ENCODE measurements around the gene PARP3. TPM values are rescaled to one million over a fixed set of nuclear protein-coding genes. Genes with fewer than 3 reads are reported as not detected.

PARP3 gene
- total and polyA plus RNA-seq, 4 donors, result 5.9 to 14.7 (median 12.4) TPM

DNA sequence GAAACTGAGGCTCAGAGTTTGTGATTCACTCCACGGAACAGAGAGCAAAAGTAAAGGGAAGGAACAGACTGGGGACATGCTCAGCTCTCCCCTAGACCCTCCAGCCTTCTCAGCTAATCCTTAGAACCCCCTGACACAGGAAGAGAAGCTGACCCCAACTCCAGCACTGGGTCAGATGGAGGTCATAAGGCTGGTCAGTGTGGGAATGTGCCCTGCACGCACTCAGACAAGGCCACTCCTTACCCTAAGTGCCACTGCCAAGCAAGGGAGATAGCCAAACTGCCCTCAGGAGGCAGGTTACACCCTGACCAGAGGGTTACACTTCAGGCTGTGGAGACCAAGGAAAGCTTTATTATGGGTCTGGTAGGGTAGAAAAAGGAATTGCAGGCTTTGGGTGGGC is 52.4 kb downstream of the PARP3 start:
- WGBS (ENCODE audit: insufficient coverage), result 100% methylated on average over 1 of the region's 2 CpGs
- peak overlapping the region; percentile 98 for H3K4me3 ChIP-seq (ENCODE audit: low read depth, low read length)
- H3K27me3 ChIP-seq (ENCODE audit: control insufficient read depth, insufficient read depth, low read length), result no peaks in the 10 kb centered on the region
- DNase-seq (ENCODE audit: low read depth in 4 of 6, low spot score in 6 of 6), result no peak
- no peak overlapping the region for H3K27ac ChIP-seq (ENCODE audit: low read depth, low read length)
- H3K36me3 ChIP-seq (ENCODE audit: control insufficient read depth, insufficient read depth, low read length), result peaks cover 42% of the 10 kb centered on the region
- no peaks in the 10 kb centered on the region for H3K9me3 ChIP-seq (ENCODE audit: control insufficient read depth, insufficient read depth, low read length)
- peaks cover 28% of the 10 kb centered on the region for H3K4me1 ChIP-seq (ENCODE audit: control insufficient read depth, insufficient read depth, low read length)

DNA sequence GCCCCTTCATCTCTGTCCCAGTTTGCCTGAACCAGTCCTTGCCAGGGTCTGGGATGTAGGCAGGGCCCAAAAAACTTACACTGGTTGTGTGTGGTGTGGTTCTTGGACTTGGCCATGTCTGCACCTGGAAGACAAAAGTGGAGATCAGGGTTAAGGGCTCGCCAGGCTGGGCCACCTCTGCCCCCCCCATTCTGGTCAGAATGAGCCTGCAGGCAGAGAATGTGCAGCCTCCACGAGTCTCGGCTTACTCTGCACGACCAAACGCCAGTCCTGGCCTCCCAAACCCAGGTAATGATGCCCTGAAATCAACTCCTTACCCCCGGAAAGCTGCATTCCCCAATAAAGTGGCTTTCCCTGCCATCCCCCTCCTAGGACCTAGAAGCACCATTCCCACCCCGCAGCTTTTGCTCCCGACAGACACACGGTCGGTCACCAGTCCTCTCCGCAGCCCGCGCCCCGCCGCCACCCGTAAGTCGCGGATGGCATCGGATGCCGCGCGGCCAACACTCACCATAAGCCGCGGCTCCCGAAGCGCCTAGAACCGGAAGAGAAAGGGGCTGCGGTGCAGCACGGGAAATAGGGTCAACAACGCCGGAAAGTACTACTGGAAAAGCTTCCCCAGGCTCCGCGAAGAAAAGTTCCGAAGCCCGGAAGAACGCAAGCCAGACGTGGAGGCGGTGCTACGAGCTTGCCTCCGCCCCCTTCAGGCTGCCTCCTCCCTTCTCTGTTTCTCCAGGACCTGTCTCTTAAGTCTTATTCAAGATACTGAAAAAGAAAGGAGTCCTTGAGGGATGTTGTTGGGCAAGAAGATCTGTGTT is 53.4 kb downstream of the PARP3 start, which contains the start of gene RPL29:
Gene RPL29, minus strand, starts transcription at position 550 of the 818 bp plus-strand sequence. Its CDS starts 434 bp downstream, at position 116.
- peaks cover 41% of the 10 kb centered on the region for H3K36me3 ChIP-seq (ENCODE audit: control insufficient read depth, insufficient read depth, low read length)
- no peaks in the 10 kb centered on the region for H3K27me3 ChIP-seq (ENCODE audit: control insufficient read depth, insufficient read depth, low read length)
- peak within 1 kb of the TSS; percentile 98 for H3K4me3 ChIP-seq (ENCODE audit: low read depth, low read length)
- H3K4me1 ChIP-seq (ENCODE audit: control insufficient read depth, insufficient read depth, low read length), result peaks cover 28% of the 10 kb centered on the region
- peak within 1 kb of the TSS; percentile 95 for H3K27ac ChIP-seq (ENCODE audit: low read depth, low read length)
- DNase-seq (ENCODE audit: low read depth in 4 of 6, low spot score in 6 of 6), result peak; percentile 81 to 99 (median 89)
- no peaks in the 10 kb centered on the region for H3K9me3 ChIP-seq (ENCODE audit: control insufficient read depth, insufficient read depth, low read length)
- 0% methylated on average over 37 of the region's 40 CpGs for WGBS (ENCODE audit: insufficient coverage)

DNA sequence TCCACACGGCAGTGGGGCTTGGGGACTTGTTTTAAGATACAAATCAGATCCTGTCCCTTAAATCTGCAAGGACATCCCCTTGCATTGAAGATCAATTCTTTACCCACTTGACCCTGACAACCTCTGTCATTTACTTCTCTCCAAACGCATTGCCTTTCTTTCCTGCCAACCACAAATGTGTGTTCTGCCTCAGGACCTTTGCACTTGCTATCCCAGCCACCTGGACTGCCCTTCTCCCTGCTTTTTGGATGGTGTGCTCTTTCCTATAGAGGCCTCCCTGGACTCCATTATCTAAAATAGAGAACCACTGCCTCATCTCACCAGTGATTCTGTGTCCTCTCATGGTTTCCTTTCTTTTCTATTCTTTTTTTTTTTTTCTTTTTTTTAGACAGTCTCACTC is 55.0 kb downstream of the PARP3 start:
- H3K36me3 ChIP-seq (ENCODE audit: control insufficient read depth, insufficient read depth, low read length), result peaks cover 31% of the 10 kb centered on the region
- DNase-seq (ENCODE audit: low read depth in 4 of 6, low spot score in 6 of 6), result no peak
- no peak overlapping the region for H3K4me3 ChIP-seq (ENCODE audit: low read depth, low read length)
- no peaks in the 10 kb centered on the region for H3K9me3 ChIP-seq (ENCODE audit: control insufficient read depth, insufficient read depth, low read length)
- peaks cover 38% of the 10 kb centered on the region for H3K4me1 ChIP-seq (ENCODE audit: control insufficient read depth, insufficient read depth, low read length)
- WGBS (ENCODE audit: insufficient coverage), result 52% methylated on average over 2 of the region's 2 CpGs
- no peak overlapping the region for H3K27ac ChIP-seq (ENCODE audit: low read depth, low read length)
- no peaks in the 10 kb centered on the region for H3K27me3 ChIP-seq (ENCODE audit: control insufficient read depth, insufficient read depth, low read length)

DNA sequence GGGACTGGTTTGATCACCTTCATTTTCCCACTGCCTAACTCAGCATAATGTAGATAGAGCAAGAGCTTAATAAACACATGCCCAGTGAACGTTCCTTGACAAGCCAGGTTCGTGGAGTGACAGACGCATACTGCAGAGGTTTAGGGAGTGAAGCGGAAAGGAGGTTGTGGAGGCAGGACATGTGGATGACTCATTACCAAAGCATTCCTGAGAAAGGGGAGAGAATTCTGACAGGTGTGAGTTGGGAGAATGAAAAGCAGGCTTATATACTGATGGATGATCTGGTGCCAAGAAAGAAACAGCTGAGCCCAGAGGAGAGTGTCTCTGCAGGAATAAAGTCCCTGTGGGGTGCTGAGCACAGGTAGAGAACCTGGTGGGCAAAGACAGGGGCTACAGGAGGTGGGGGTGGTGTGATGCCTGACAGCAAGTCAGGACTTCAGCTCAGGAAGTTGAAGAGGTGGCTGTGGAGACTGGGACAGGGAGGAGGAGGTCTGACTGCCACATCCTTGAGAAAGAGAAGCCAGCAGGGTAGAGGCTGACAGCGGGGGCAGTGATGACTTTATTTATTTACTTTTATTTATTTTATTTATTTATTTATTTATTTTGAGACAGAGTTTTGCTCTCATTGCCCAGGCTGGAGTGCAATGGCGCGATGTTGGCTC is 55.9 kb downstream of the PARP3 start:
- Histone ChIP-seq H3K27me3 (ENCODE audit: control insufficient read depth, insufficient read depth, low read length) (no peaks in the 10 kb centered on the region), H3K27ac (ENCODE audit: low read depth, low read length) (no peak overlapping the region), H3K4me1 (ENCODE audit: control insufficient read depth, insufficient read depth, low read length) (peaks cover 44% of the 10 kb centered on the region), H3K4me3 (ENCODE audit: low read depth, low read length) (no peak overlapping the region), H3K36me3 (ENCODE audit: control insufficient read depth, insufficient read depth, low read length) (peaks cover 23% of the 10 kb centered on the region), H3K9me3 (ENCODE audit: control insufficient read depth, insufficient read depth, low read length) (no peaks in the 10 kb centered on the region)
- 67% methylated on average over 6 of the region's 7 CpGs for WGBS (ENCODE audit: insufficient coverage)
- DNase-seq (ENCODE audit: low read depth in 4 of 6, low spot score in 6 of 6), result no peak

Small RNA genes within 50 kb of the gene (small RNA-seq; reads per million reads assigned to genes)
- gene AC115284.1 (ENCODE audit: low replicate concordance), result not detected

Other genes starting within 250 kb of the PARP3 start
- 1 to 10 TPM; 1.3 to 1.5 TPM for gene GRM2, start 235.3 kb upstream of the PARP3 start, total RNA-seq
- gene GRM2, start 235.3 kb upstream of the PARP3 start, polyA plus RNA-seq (ENCODE audit: insufficient read length in 2 of 2), result 10 to 100 TPM in 1 of 2 donors, 1 to 10 TPM in 1; 5.6 to 10.2 TPM
- not detected for gene IQCF6, start 163.1 kb upstream of the PARP3 start, total RNA-seq
- not detected for gene IQCF6, start 163.1 kb upstream of the PARP3 start, polyA plus RNA-seq (ENCODE audit: insufficient read length in 2 of 2)
- gene IQCF2, start 80.7 kb upstream of the PARP3 start, total RNA-seq, result not detected
- gene IQCF2, start 80.7 kb upstream of the PARP3 start, polyA plus RNA-seq (ENCODE audit: insufficient read length in 2 of 2), result not detected
- gene IQCF5, start 66.8 kb upstream of the PARP3 start, total RNA-seq, result not detected
- not detected for gene IQCF5, start 66.8 kb upstream of the PARP3 start, polyA plus RNA-seq (ENCODE audit: insufficient read length in 2 of 2)
- gene IQCF1, start 39.0 kb upstream of the PARP3 start, total RNA-seq, result not detected
- under 1 TPM in 1 of 2 donors, not detected in 1; 0.39 TPM for gene IQCF1, start 39.0 kb upstream of the PARP3 start, polyA plus RNA-seq (ENCODE audit: insufficient read length in 2 of 2)
- gene RRP9, start 459 bp upstream of the PARP3 start, total RNA-seq, result 10 to 100 TPM; 10.2 to 16.8 TPM
- gene RRP9, start 459 bp upstream of the PARP3 start, polyA plus RNA-seq (ENCODE audit: insufficient read length in 2 of 2), result 10 to 100 TPM; 18.6 to 22.7 TPM
- gene GPR62, start 13.0 kb downstream of the PARP3 start, total RNA-seq, result 1 to 10 TPM; 1.2 to 4.6 TPM
- 1 to 10 TPM; 2.5 to 2.9 TPM for gene GPR62, start 13.0 kb downstream of the PARP3 start, polyA plus RNA-seq (ENCODE audit: insufficient read length in 2 of 2)
- gene PCBP4, start 25.1 kb downstream of the PARP3 start, total RNA-seq, result 10 to 100 TPM; 53.5 to 98.8 TPM
- 100 to 1,000 TPM; 218 to 271 TPM for gene PCBP4, start 25.1 kb downstream of the PARP3 start, polyA plus RNA-seq (ENCODE audit: insufficient read length in 2 of 2)
- gene ABHD14B, start 31.7 kb downstream of the PARP3 start, total RNA-seq, result 10 to 100 TPM in 1 of 2 donors, 1 to 10 TPM in 1; 5.9 to 24.0 TPM
- gene ABHD14B, start 31.7 kb downstream of the PARP3 start, polyA plus RNA-seq (ENCODE audit: insufficient read length in 2 of 2), result 10 to 100 TPM; 13.5 to 21.3 TPM
- 10 to 100 TPM; 20.5 to 55.1 TPM for gene ABHD14A, start 32.7 kb downstream of the PARP3 start, total RNA-seq
- 10 to 100 TPM; 61.1 to 66.6 TPM for gene ABHD14A, start 32.7 kb downstream of the PARP3 start, polyA plus RNA-seq (ENCODE audit: insufficient read length in 2 of 2)
- 10 to 100 TPM in 1 of 2 donors, 1 to 10 TPM in 1; 3.8 to 29.8 TPM for gene ACY1, start 41.2 kb downstream of the PARP3 start, total RNA-seq
- 10 to 100 TPM; 22.2 to 26.6 TPM for gene ACY1, start 41.2 kb downstream of the PARP3 start, polyA plus RNA-seq (ENCODE audit: insufficient read length in 2 of 2)
- 1,000 to 10,000 TPM in 1 of 2 donors, 100 to 1,000 TPM in 1; 425 to 1,251 TPM for gene RPL29, start 53.5 kb downstream of the PARP3 start, total RNA-seq
- gene RPL29, start 53.5 kb downstream of the PARP3 start, polyA plus RNA-seq (ENCODE audit: insufficient read length in 2 of 2), result 1,000 to 10,000 TPM; 1,191 to 1,243 TPM
- gene DUSP7, start 114.2 kb downstream of the PARP3 start, total RNA-seq, result 10 to 100 TPM in 1 of 2 donors, 1 to 10 TPM in 1; 9.2 to 13.8 TPM
- gene DUSP7, start 114.2 kb downstream of the PARP3 start, polyA plus RNA-seq (ENCODE audit: insufficient read length in 2 of 2), result 10 to 100 TPM; 28.4 to 29.6 TPM
- 1 to 10 TPM; 3.9 to 5.0 TPM for gene POC1A, start 212.1 kb downstream of the PARP3 start, total RNA-seq
- 1 to 10 TPM; 7.5 to 8.5 TPM for gene POC1A, start 212.1 kb downstream of the PARP3 start, polyA plus RNA-seq (ENCODE audit: insufficient read length in 2 of 2)